H1 (cell line): ENCODE measurements around the gene LAT. TPM values are rescaled to one million over a fixed set of nuclear protein-coding genes. Genes with fewer than 3 reads are reported as not detected.

ENCODE experiments used
- CTCF ChIA-PET: fragments of 300-600 bp; sonication (Branson Sonifier 250); formaldehyde crosslinking; loops from one replicate; lab custom pipeline; 2021; ENCODE audit not compliant: partially characterized antibody; lab: Charles Lee
- POLR2A ChIA-PET: fragments of 300-600 bp; sonication (Branson Sonifier 250); formaldehyde crosslinking; loops from one replicate; lab custom pipeline; 2021; ENCODE audit warnings: inconsistent platforms; ENCODE audit not compliant: partially characterized antibody; lab: Charles Lee
- DNase-seq, 2 experiments: peaks; one replicate each; pipeline versions ENCODE4 v3.0.0 to v3.0.0-alpha.2; 2010 to 2022; ENCODE audit warnings: low spot score in 2 of 2, low read depth in 1 of 2, mixed read lengths in 1 of 2
- FAIRE-seq: peaks from 2 replicates; lab custom pipeline; 2011; peaks lifted over from hg19 to GRCh38; lab: Jason Lieb, UNC
- H2AFZ ChIP-seq: 2 replicates; pipeline ENCODE4 v1.8.1; 2012; ENCODE audit warnings: low read length, inconsistent platforms
- H2AK5ac ChIP-seq: 2 replicates; pipeline ENCODE4 v1.6.1; 2013; ENCODE audit warnings: low read depth, low read length
- H2BK120ac ChIP-seq: replicated peaks from 2 replicates; pipeline ENCODE3; 2013; ENCODE audit warnings: low read depth, low read length, inconsistent platforms
- H2BK12ac ChIP-seq: 2 replicates; pipeline ENCODE4 v1.6.1; 2013; ENCODE audit warnings: low read depth, low read length
- H2BK15ac ChIP-seq: 2 replicates; pipeline ENCODE4 v1.6.1; 2013; ENCODE audit warnings: low read length
- H2BK20ac ChIP-seq: 2 replicates; pipeline ENCODE4 v1.6.1; 2013; ENCODE audit warnings: low read length
- H2BK5ac ChIP-seq: 2 replicates; pipeline ENCODE4 v1.6.1; 2013; ENCODE audit warnings: low read depth, low read length
- H3K14ac ChIP-seq: 2 replicates; pipeline ENCODE4 v1.6.1; 2013; ENCODE audit warnings: inconsistent platforms; ENCODE audit not compliant: insufficient read length
- H3K18ac ChIP-seq: 2 replicates; pipeline ENCODE4 v1.6.1; 2013; ENCODE audit warnings: low read length; ENCODE audit errors: extremely low read depth
- H3K23ac ChIP-seq: 2 replicates; pipeline ENCODE4 v1.6.1; 2013; ENCODE audit warnings: inconsistent platforms; ENCODE audit not compliant: insufficient read length
- H3K23me2 ChIP-seq: 2 replicates; pipeline ENCODE4 v1.6.1; 2013; ENCODE audit warnings: low read depth, low read length
- H3K27ac ChIP-seq: 2 replicates; pipeline ENCODE4 v1.6.1; 2011; ENCODE audit warnings: low read depth, low read length, inconsistent platforms
- H3K27me3 ChIP-seq, 4 experiments: replicated peaks in 1 of 4; 1 replicate in 1 of 4; 2 replicates in 3 of 4; pipeline versions ENCODE4 v1.6.1 to v1.8.1; 2011 to 2013; ENCODE audit warnings: low read length in 3 of 4, mild to moderate bottlenecking in 3 of 4, inconsistent platforms in 2 of 4, mixed read lengths in 2 of 4, moderate library complexity in 1 of 4; ENCODE audit not compliant: control insufficient read depth in 3 of 4, insufficient read depth in 3 of 4; ENCODE audit errors: extremely low read depth in 1 of 4
- H3K36me3 ChIP-seq, 4 experiments: 2 replicates each; pipeline versions ENCODE4 v1.6.1 to v1.8.1; 2011 to 2013; ENCODE audit warnings: mild to moderate bottlenecking in 4 of 4, low read length in 3 of 4, moderate library complexity in 2 of 4, control low read depth in 1 of 4, inconsistent platforms in 1 of 4; ENCODE audit not compliant: insufficient read depth in 4 of 4, control insufficient read depth in 2 of 4
- H3K4ac ChIP-seq: replicated peaks from 2 replicates; pipeline ENCODE3; 2013; ENCODE audit warnings: low read length, low read depth, mixed read lengths, inconsistent platforms; ENCODE audit not compliant: insufficient read length
- H3K4me1 ChIP-seq, 4 experiments: replicated peaks in 1 of 4; 1 replicate in 1 of 4; 2 replicates in 3 of 4; pipeline versions ENCODE4 v1.6.1 to v1.8.1; 2011 to 2013; ENCODE audit warnings: low read length in 3 of 4, inconsistent platforms in 2 of 4, mixed read lengths in 1 of 4; ENCODE audit not compliant: insufficient read depth in 4 of 4, control insufficient read depth in 3 of 4
- H3K4me2 ChIP-seq, 2 experiments: 2 replicates each; pipeline versions ENCODE4 v1.6.1 to v1.8.1; 2011 to 2013; ENCODE audit warnings: low read depth in 2 of 2, low read length in 2 of 2, control low read depth in 1 of 2, inconsistent platforms in 1 of 2, mild to moderate bottlenecking in 1 of 2; ENCODE audit not compliant: insufficient read depth in 1 of 2
- H3K4me3 ChIP-seq, 4 experiments: fragments of 200-600, 300-600 bp in 1 of 4; sonication (generic), shearing (Covaris generic), sonication (Bioruptor Twin) in 1 of 4; 2 replicates each; pipeline versions ENCODE4 v1.5.1 to v1.8.1; 2011 to 2016; ENCODE audit warnings: low read length in 4 of 4, low read depth in 3 of 4, control low read depth in 2 of 4, inconsistent platforms in 2 of 4, mild to moderate bottlenecking in 2 of 4, mixed read lengths in 1 of 4, moderate library complexity in 1 of 4; ENCODE audit not compliant: insufficient read depth in 2 of 4; ENCODE audit errors: extremely low read depth in 1 of 4
- H3K56ac ChIP-seq: replicated peaks from 2 replicates; pipeline ENCODE3; 2013; ENCODE audit warnings: low read depth, mild to moderate bottlenecking, mixed read lengths, low read length, inconsistent platforms; ENCODE audit not compliant: insufficient read length
- H3K79me1 ChIP-seq: 2 replicates; pipeline ENCODE4 v1.6.1; 2013; ENCODE audit warnings: low read depth, low read length, control low read depth
- H3K79me2 ChIP-seq, 2 experiments: 2 replicates each; pipeline versions ENCODE4 v1.6.1 to v1.8.1; 2012 to 2013; ENCODE audit warnings: low read length in 2 of 2, mild to moderate bottlenecking in 2 of 2, inconsistent platforms in 1 of 2; ENCODE audit not compliant: insufficient read depth in 2 of 2, control insufficient read depth in 1 of 2
- H3K9ac ChIP-seq, 4 experiments: replicated peaks in 1 of 4; 1 replicate in 1 of 4; 2 replicates in 3 of 4; pipeline versions ENCODE4 v1.6.1 to v1.8.1; 2011 to 2013; ENCODE audit warnings: low read depth in 3 of 4, low read length in 3 of 4, control low read depth in 2 of 4, mild to moderate bottlenecking in 2 of 4, moderate library complexity in 2 of 4, inconsistent platforms in 1 of 4; ENCODE audit errors: extremely low read depth in 1 of 4
- H3K9me3 ChIP-seq, 2 experiments: 2 replicates each; pipeline versions ENCODE4 v1.6.1 to v1.8.1; 2012 to 2013; ENCODE audit warnings: mild to moderate bottlenecking in 2 of 2, moderate library complexity in 2 of 2, control low read depth in 1 of 2, inconsistent platforms in 1 of 2, low read depth in 1 of 2, low read length in 1 of 2, mixed read lengths in 1 of 2; ENCODE audit not compliant: insufficient read depth in 2 of 2
- H4K20me1 ChIP-seq, 2 experiments: replicated peaks in 1 of 2; 2 replicates each; pipeline versions ENCODE3 to v1.8.1; 2011 to 2013; ENCODE audit warnings: inconsistent platforms in 2 of 2, low read length in 2 of 2, mild to moderate bottlenecking in 1 of 2; ENCODE audit not compliant: insufficient read depth in 2 of 2, control insufficient read depth in 1 of 2
- H4K5ac ChIP-seq: 2 replicates; pipeline ENCODE4 v1.6.1; 2013; ENCODE audit warnings: low read length, low read depth, mixed read lengths, inconsistent platforms; ENCODE audit not compliant: insufficient read length
- H4K8ac ChIP-seq: 2 replicates; pipeline ENCODE4 v1.8.0; 2013; ENCODE audit warnings: mild to moderate bottlenecking, moderate library complexity, low read length, inconsistent platforms; ENCODE audit not compliant: insufficient read depth; ENCODE audit errors: extremely low read depth
- H4K91ac ChIP-seq: replicated peaks from 2 replicates; pipeline ENCODE3; 2013; ENCODE audit warnings: low read length, mixed read lengths, inconsistent platforms; ENCODE audit not compliant: insufficient read length
- BACH1 ChIP-seq: IDR thresholded peaks from 2 replicates; pipeline ENCODE4 v1.6.1; 2012; ENCODE audit warnings: low read length, improper control_type of control experiment
- CEBPB ChIP-seq: IDR thresholded peaks from 2 replicates; pipeline ENCODE4 v1.6.1; 2012; ENCODE audit warnings: low read depth, low read length
- CHD1 ChIP-seq: IDR thresholded peaks from 2 replicates; pipeline ENCODE4 v1.6.1; 2012; ENCODE audit warnings: low read depth, low read length, improper control_type of control experiment
- NRF1 ChIP-seq: IDR thresholded peaks from 2 replicates; pipeline ENCODE4 v1.6.1; 2011; ENCODE audit warnings: mild to moderate bottlenecking, low read depth, low read length, improper control_type of control experiment
- SIX5 ChIP-seq: IDR thresholded peaks from 2 replicates; pipeline ENCODE4 v1.6.1; 2011; ENCODE audit warnings: mild to moderate bottlenecking, low read depth, low read length
- YY1 ChIP-seq: IDR thresholded peaks from 2 replicates; pipeline ENCODE4 v1.6.1; 2011; ENCODE audit warnings: low read depth, mild to moderate bottlenecking, low read length
- WGBS, 2 experiments: shearing (Covaris generic) in 1 of 2; methylation state at CpG; one replicate each; pipeline versions ENCODE4 v1.1.6 to v1.1.7; 2013 to 2015; ENCODE audit warnings: low lambda C conversion rate in 2 of 2, mixed read lengths in 2 of 2, inconsistent platforms in 1 of 2, low coverage in 1 of 2, missing lambda C conversion rate in 1 of 2; ENCODE audit not compliant: insufficient replicate concordance in 2 of 2, insufficient coverage in 1 of 2, insufficient read length in 1 of 2; ENCODE audit errors: extremely low coverage in 1 of 2, missing lambda C conversion rate in 1 of 2; 5-methylcytosine and 5-hydroxymethylcytosine counted together
- polyA plus RNA-seq, 7 experiments: library from polyadenylated mRNA; depleted of rRNA in 3 of 7; stranded (reverse) in 5 of 7; unstranded in 2 of 7; fragments of >200 nt in 5 of 7; fragments of 200-250 nt in 2 of 7; gene quantifications; 1 replicate in 5 of 7; 2 replicates in 1 of 7; 4 replicates in 1 of 7; pipeline versions ENCODE4 v1.2.1 to v1.2.3, GENCODE V29; 2011 to 2013; ENCODE audit warnings: missing spikeins in 2 of 7, mixed read lengths in 2 of 7
- total RNA-seq: library from RNA; stranded (reverse); fragmentation: NEBNext Ultra II Directional; extraction: Animal tissue kit (Norgen Biotek cat#: 25700); gene quantifications from 2 replicates; pipeline ENCODE4 v1.2.1, GENCODE V29; 2021

Gene LAT
- total and polyA plus RNA-seq, 2 of the 8 experiments (the other 6 are each of a cell fraction or from before 2014, with no cell fraction given) = 2.7 to 3.4 TPM

- TF ChIP-seq CEBPB (no peak), SIX5 (no peak), CHD1 (no peak), NRF1 (no peak), BACH1 (no peak), YY1 (no peak)
- TF ChIP-seq, all 59 proteins: peak for 0
- H3K56ac ChIP-seq = no peak overlapping the region
- H3K18ac ChIP-seq = no peak overlapping the region
- H2BK5ac ChIP-seq = no peak overlapping the region
- no peak overlapping the region for H4K8ac ChIP-seq
- H3K14ac ChIP-seq = no peak overlapping the region
- 83% methylated on average over 2 of the region's 2 CpGs; no CpG with 5 or more reads in 1 of the 2 experiments for WGBS, 2 experiments
- no peaks in the 10 kb centered on the region for H3K27me3 ChIP-seq
- no peak overlapping the region for H2BK120ac ChIP-seq
- H3K4me1 ChIP-seq = no peaks in the 10 kb centered on the region
- no peak overlapping the region for H4K91ac ChIP-seq
- no peak overlapping the region for H2AFZ ChIP-seq
- H3K36me3 ChIP-seq = no peaks in the 10 kb centered on the region
- no peaks in the 10 kb centered on the region for H3K79me2 ChIP-seq
- H3K9me3 ChIP-seq = no peaks in the 10 kb centered on the region
- no peak overlapping the region for H2BK20ac ChIP-seq
- H2AK5ac ChIP-seq = no peak overlapping the region
- no peak overlapping the region for H3K9ac ChIP-seq
- no peak overlapping the region for H2BK12ac ChIP-seq
- no peak overlapping the region for H4K5ac ChIP-seq
- no peak overlapping the region for H3K27ac ChIP-seq
- ChIA-PET POLR2A (no interaction called here), CTCF (interaction anchor here (1.4 to 2.3 kb wide), 5 partner anchors 10 to 25 kb away, joined by 3 to 9 read pairs (median 8); partner anchors contain the start of gene SPNS1)
- no peak overlapping the region for H3K4me3 ChIP-seq
- no peak overlapping the region for H3K23ac ChIP-seq
- FAIRE-seq (no peak), DNase-seq (no peak)
- H3K23me2 ChIP-seq = no peaks in the 10 kb centered on the region
- no peaks in the 10 kb centered on the region for H4K20me1 ChIP-seq
- no peak overlapping the region for H3K4me2 ChIP-seq
- no peak overlapping the region for H3K4ac ChIP-seq
- H2BK15ac ChIP-seq = no peak overlapping the region
- H3K79me1 ChIP-seq = no peaks in the 10 kb centered on the region
Observed at GRCh38 chr16:29000019-29000418, 15.2 kb downstream of the LAT start.
